ENCODE data around the gene SORBS1.

Gene SORBS1

DNA sequence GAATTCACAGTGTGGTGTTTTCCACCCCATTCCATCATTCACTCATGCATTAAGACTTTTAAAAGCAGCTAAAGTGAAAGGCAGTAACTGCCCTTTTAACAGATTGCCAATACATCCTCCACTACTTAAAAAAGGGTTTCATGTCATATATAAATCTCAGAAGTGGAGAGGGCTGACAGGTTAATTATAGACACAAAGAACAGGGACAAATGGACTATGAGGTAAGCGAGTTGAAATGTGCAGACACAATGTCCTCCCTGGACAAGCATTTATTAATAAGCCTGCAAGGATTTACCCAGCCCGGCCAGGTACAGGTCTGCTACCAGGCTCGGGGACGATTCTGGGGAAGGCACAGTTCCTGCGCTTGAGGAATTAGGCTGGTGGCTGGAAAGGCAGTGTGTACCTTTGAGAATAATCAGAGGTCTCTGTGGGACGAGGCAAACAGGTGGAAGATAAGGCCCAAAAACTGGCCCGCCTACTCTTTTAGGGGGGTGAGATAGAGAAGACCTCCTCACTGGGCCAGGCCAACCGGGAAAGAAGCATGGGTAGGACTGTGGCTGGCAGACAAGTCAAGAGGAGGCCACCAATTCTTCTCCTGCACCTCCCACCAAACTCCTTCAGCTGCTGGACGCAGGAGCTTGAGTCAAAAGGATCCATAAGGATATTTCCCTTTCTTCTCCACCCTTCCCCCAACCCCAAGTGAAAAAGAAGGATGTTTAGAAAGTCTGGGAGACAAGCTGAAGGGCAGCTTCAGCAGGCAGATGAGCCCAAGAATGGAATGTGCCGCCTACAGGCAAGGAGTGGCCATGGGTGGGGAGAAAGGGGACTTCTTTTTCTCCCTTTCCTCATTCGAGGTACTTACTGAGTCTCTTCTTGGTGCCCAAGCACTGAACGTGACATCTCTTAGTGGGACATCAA, 271.9 kb downstream of the SORBS1 start (continued):
- TF ChIP-seq ZNF274 (IDR thresholded peaks at IDR 0.05; ENCODE audit: low read length): no peak
- no peak for TF ChIP-seq ZNF274 (tag by site-specific recombination; IDR thresholded peaks at IDR 0.05; ENCODE audit: borderline replicate concordance)
- no peak for TF ChIP-seq ZNF548 (tag by site-specific recombination; IDR thresholded peaks at IDR 0.05)
- TF ChIP-seq ZNF138 (tag by site-specific recombination; IDR thresholded peaks at IDR 0.05; ENCODE audit: borderline replicate concordance): no peak
- peak; percentile 57; the same call in 1 of the 2 replicates for TF ChIP-seq GFI1B (tag by site-specific recombination; IDR thresholded peaks at IDR 0.05)
- 0 out of 2 replicates have a peak, but pooled peaks have one; percentile 43 for TF ChIP-seq ZNF324 (tag by site-specific recombination; IDR thresholded peaks at IDR 0.05)
- TF ChIP-seq KLF8 (tag by site-specific recombination; IDR thresholded peaks at IDR 0.05): peak; percentile 50; the same call in 1 of the 2 replicates
- peak; percentile 27; the same call in 1 of the 2 replicates for TF ChIP-seq SP2 (tag by site-specific recombination; IDR thresholded peaks at IDR 0.05)
- TF ChIP-seq, protein P1, sequence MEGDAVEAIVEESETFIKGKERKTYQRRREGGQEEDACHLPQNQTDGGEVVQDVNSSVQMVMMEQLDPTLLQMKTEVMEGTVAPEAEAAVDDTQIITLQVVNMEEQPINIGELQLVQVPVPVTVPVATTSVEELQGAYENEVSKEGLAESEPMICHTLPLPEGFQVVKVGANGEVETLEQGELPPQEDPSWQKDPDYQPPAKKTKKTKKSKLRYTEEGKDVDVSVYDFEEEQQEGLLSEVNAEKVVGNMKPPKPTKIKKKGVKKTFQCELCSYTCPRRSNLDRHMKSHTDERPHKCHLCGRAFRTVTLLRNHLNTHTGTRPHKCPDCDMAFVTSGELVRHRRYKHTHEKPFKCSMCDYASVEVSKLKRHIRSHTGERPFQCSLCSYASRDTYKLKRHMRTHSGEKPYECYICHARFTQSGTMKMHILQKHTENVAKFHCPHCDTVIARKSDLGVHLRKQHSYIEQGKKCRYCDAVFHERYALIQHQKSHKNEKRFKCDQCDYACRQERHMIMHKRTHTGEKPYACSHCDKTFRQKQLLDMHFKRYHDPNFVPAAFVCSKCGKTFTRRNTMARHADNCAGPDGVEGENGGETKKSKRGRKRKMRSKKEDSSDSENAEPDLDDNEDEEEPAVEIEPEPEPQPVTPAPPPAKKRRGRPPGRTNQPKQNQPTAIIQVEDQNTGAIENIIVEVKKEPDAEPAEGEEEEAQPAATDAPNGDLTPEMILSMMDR (tag by site-specific recombination; IDR thresholded peaks at IDR 0.05): peak; percentile 58
- TF ChIP-seq, protein P2, sequence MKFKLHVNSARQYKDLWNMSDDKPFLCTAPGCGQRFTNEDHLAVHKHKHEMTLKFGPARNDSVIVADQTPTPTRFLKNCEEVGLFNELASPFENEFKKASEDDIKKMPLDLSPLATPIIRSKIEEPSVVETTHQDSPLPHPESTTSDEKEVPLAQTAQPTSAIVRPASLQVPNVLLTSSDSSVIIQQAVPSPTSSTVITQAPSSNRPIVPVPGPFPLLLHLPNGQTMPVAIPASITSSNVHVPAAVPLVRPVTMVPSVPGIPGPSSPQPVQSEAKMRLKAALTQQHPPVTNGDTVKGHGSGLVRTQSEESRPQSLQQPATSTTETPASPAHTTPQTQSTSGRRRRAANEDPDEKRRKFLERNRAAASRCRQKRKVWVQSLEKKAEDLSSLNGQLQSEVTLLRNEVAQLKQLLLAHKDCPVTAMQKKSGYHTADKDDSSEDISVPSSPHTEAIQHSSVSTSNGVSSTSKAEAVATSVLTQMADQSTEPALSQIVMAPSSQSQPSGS (tag by site-specific recombination; IDR thresholded peaks at IDR 0.05; ENCODE audit: low read depth): peak; percentile 34; the same call in 1 of the 2 replicates
- 0 out of 2 replicates have a peak, but pooled peaks have one; percentile 19 for TF ChIP-seq GLI2 (tag by site-specific recombination; IDR thresholded peaks at IDR 0.05; ENCODE audit: borderline replicate concordance, low read depth)
- peak; percentile 20; the same call in 1 of the 2 replicates for TF ChIP-seq ZSCAN30 (tag by site-specific recombination; IDR thresholded peaks at IDR 0.05)
- no peak for TF ChIP-seq ZNF394 (tag by site-specific recombination; IDR thresholded peaks at IDR 0.05; ENCODE audit: borderline replicate concordance)
- TF ChIP-seq ZBTB20 (tag by site-specific recombination; IDR thresholded peaks at IDR 0.05): peak; percentile 37; the same call in 1 of the 2 replicates
- TF ChIP-seq MYNN (tag by site-specific recombination; IDR thresholded peaks at IDR 0.05; ENCODE audit: borderline replicate concordance): no peak
- TF ChIP-seq, protein P3, sequence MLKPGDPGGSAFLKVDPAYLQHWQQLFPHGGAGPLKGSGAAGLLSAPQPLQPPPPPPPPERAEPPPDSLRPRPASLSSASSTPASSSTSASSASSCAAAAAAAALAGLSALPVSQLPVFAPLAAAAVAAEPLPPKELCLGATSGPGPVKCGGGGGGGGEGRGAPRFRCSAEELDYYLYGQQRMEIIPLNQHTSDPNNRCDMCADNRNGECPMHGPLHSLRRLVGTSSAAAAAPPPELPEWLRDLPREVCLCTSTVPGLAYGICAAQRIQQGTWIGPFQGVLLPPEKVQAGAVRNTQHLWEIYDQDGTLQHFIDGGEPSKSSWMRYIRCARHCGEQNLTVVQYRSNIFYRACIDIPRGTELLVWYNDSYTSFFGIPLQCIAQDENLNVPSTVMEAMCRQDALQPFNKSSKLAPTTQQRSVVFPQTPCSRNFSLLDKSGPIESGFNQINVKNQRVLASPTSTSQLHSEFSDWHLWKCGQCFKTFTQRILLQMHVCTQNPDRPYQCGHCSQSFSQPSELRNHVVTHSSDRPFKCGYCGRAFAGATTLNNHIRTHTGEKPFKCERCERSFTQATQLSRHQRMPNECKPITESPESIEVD (tag by site-specific recombination; IDR thresholded peaks at IDR 0.05): peak; percentile 88
- TF ChIP-seq SETDB1 (IDR thresholded peaks at IDR 0.05; ENCODE audit: insufficient read length, low read length): no peak
- peak; percentile 86 for TF ChIP-seq KLF1 (tag by site-specific recombination; IDR thresholded peaks at IDR 0.05)
- TF ChIP-seq, protein P4, sequence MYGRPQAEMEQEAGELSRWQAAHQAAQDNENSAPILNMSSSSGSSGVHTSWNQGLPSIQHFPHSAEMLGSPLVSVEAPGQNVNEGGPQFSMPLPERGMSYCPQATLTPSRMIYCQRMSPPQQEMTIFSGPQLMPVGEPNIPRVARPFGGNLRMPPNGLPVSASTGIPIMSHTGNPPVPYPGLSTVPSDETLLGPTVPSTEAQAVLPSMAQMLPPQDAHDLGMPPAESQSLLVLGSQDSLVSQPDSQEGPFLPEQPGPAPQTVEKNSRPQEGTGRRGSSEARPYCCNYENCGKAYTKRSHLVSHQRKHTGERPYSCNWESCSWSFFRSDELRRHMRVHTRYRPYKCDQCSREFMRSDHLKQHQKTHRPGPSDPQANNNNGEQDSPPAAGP (tag by site-specific recombination; IDR thresholded peaks at IDR 0.05): peak; percentile 20; the same call in 1 of the 2 replicates
- peak; percentile 23; the same call in 1 of the 2 replicates for TF ChIP-seq ZNF10 (tag by site-specific recombination; IDR thresholded peaks at IDR 0.05)
- TF ChIP-seq, protein P5, sequence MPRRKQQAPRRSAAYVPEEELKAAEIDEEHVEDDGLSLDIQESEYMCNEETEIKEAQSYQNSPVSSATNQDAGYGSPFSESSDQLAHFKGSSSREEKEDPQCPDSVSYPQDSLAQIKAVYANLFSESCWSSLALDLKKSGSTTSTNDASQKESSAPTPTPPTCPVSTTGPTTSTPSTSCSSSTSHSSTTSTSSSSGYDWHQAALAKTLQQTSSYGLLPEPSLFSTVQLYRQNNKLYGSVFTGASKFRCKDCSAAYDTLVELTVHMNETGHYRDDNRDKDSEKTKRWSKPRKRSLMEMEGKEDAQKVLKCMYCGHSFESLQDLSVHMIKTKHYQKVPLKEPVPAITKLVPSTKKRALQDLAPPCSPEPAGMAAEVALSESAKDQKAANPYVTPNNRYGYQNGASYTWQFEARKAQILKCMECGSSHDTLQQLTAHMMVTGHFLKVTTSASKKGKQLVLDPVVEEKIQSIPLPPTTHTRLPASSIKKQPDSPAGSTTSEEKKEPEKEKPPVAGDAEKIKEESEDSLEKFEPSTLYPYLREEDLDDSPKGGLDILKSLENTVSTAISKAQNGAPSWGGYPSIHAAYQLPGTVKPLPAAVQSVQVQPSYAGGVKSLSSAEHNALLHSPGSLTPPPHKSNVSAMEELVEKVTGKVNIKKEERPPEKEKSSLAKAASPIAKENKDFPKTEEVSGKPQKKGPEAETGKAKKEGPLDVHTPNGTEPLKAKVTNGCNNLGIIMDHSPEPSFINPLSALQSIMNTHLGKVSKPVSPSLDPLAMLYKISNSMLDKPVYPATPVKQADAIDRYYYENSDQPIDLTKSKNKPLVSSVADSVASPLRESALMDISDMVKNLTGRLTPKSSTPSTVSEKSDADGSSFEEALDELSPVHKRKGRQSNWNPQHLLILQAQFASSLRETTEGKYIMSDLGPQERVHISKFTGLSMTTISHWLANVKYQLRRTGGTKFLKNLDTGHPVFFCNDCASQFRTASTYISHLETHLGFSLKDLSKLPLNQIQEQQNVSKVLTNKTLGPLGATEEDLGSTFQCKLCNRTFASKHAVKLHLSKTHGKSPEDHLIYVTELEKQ (tag by site-specific recombination; IDR thresholded peaks at IDR 0.05; ENCODE audit: borderline replicate concordance): peak; percentile 54; the same call in 1 of the 2 replicates
- TF ChIP-seq ZNF843 (tag by site-specific recombination; IDR thresholded peaks at IDR 0.05): peak; percentile 81
- TF ChIP-seq, protein P6, sequence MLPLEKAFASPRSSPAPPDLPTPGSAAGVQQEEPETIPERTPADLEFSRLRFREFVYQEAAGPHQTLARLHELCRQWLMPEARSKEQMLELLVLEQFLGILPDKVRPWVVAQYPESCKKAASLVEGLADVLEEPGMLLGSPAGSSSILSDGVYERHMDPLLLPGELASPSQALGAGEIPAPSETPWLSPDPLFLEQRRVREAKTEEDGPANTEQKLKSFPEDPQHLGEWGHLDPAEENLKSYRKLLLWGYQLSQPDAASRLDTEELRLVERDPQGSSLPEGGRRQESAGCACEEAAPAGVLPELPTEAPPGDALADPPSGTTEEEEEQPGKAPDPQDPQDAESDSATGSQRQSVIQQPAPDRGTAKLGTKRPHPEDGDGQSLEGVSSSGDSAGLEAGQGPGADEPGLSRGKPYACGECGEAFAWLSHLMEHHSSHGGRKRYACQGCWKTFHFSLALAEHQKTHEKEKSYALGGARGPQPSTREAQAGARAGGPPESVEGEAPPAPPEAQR (tag by site-specific recombination; IDR thresholded peaks at IDR 0.05): no peak
- TF ChIP-seq, protein P7, sequence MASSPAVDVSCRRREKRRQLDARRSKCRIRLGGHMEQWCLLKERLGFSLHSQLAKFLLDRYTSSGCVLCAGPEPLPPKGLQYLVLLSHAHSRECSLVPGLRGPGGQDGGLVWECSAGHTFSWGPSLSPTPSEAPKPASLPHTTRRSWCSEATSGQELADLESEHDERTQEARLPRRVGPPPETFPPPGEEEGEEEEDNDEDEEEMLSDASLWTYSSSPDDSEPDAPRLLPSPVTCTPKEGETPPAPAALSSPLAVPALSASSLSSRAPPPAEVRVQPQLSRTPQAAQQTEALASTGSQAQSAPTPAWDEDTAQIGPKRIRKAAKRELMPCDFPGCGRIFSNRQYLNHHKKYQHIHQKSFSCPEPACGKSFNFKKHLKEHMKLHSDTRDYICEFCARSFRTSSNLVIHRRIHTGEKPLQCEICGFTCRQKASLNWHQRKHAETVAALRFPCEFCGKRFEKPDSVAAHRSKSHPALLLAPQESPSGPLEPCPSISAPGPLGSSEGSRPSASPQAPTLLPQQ (tag by site-specific recombination; IDR thresholded peaks at IDR 0.05): 0 out of 2 replicates have a peak, but pooled peaks have one; percentile 16

All from HEK293 (cell line).